Measurements from ENCODE around the gene C2orf74. TPM values are rescaled to one million over a fixed set of nuclear protein-coding genes. Genes with fewer than 3 reads are reported as not detected.
A peak's percentile ranks its signal among the peaks of the same experiment; 100 is the strongest.
"Not testable (repeated sequence)": the region's sequence is repeated elsewhere in the genome, so short reads cannot be mapped to it uniquely, and the experiment has no call there.

Gene C2orf74
- total RNA-seq, 4 donors from 2014 or later: 8.4 to 28.6 (median 21.2) TPM

DNA sequence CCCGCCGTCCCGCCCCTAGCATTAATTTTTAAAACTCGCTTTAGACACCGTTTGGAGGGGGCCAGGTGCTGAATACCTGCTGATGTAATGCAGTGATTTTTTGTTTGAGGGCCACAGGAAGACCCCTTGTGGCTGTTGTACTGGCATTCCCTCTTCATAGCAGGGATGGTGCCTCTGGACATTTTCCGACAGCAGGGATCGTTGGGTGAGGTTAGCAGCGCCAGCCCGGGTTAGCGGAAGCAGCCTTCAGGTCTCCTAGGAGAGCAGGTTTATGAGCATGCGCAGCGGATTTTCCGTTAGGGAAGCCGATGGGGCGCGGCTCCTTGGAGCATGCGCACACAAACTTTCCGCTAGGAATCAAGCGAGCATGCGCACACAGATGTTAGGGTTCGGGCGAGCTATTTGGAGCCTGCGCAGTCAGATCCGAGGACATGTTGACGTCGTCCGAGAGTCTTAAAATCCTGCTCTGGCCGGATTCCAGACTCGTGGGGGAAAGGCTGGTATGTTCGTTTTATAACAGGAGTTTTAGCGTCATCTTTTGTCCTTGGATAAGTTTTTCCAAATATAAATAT is 17.2 kb upstream of the C2orf74 start:
- 7% methylated on average over 29 to 30 of the region's 31 CpGs for WGBS, 2 donors
- TF ChIP-seq EP300 (IDR thresholded peaks at IDR 0.05): peak; percentile 93 to 95
- TF ChIP-seq POLR2A (IDR thresholded peaks at IDR 0.05): peak in 1 of 2 donors; percentile 70
- TF ChIP-seq, protein P1, sequence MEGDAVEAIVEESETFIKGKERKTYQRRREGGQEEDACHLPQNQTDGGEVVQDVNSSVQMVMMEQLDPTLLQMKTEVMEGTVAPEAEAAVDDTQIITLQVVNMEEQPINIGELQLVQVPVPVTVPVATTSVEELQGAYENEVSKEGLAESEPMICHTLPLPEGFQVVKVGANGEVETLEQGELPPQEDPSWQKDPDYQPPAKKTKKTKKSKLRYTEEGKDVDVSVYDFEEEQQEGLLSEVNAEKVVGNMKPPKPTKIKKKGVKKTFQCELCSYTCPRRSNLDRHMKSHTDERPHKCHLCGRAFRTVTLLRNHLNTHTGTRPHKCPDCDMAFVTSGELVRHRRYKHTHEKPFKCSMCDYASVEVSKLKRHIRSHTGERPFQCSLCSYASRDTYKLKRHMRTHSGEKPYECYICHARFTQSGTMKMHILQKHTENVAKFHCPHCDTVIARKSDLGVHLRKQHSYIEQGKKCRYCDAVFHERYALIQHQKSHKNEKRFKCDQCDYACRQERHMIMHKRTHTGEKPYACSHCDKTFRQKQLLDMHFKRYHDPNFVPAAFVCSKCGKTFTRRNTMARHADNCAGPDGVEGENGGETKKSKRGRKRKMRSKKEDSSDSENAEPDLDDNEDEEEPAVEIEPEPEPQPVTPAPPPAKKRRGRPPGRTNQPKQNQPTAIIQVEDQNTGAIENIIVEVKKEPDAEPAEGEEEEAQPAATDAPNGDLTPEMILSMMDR (IDR thresholded peaks at IDR 0.05): peak in 1 of 5 experiments; percentile 23
- peak; percentile 90 to 93 for DNase-seq (ENCODE audit: low spot score in 2 of 2)
- no peaks in the 10 kb centered on the region for H3K9me3 ChIP-seq
- H3K4me3 ChIP-seq: peak overlapping the region; percentile 41 to 60 (median 54)
- peaks cover 0 to 16% (median 0%) of the 10 kb centered on the region in 3 donors for H3K36me3 ChIP-seq
- no peaks in the 10 kb centered on the region for H3K27me3 ChIP-seq
- peaks cover 0 to 14% (median 2%) of the 10 kb centered on the region in 4 donors for H3K4me1 ChIP-seq
- peak overlapping the region; percentile 71 to 95 (median 80) for H3K27ac ChIP-seq

DNA sequence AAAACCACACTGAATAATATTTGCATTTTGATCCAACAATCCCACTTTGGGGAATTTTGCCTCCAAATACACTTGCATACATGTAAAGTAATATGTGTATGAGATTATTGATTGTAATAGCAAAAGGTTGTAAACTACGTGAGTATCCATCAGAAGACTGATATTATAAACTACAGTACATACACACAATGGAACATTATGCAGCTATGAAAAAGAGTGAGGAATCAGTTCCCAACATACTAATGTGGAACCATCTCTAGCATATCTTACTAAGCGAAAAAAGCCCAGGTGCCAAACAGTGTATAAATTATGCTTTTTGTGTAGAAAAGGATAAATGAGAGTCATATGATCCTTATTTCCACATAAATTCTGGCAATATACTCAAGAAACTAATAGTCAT is 16.0 kb upstream of the C2orf74 start:
- no peak for TF ChIP-seq EP300 (IDR thresholded peaks at IDR 0.05)
- TF ChIP-seq, protein P1 (IDR thresholded peaks at IDR 0.05): no peak
- no peak for TF ChIP-seq POLR2A (IDR thresholded peaks at IDR 0.05)
- WGBS, 2 donors: 95 to 97% methylated on average over 2 of the region's 2 CpGs
- Histone ChIP-seq H3K9me3 (no peaks in the 10 kb centered on the region), H3K36me3 (peaks cover 0 to 27% (median 0%) of the 10 kb centered on the region in 3 donors), H3K4me3 (peak overlapping the region in 2 of 4 donors; percentile 57 to 60), H3K4me1 (peaks cover 0 to 14% (median 2%) of the 10 kb centered on the region in 4 donors), H3K27ac (peak overlapping the region in 2 of 4 donors; percentile 85 to 95), H3K27me3 (no peaks in the 10 kb centered on the region)
- DNase-seq (ENCODE audit: low spot score in 2 of 2): no peak

DNA sequence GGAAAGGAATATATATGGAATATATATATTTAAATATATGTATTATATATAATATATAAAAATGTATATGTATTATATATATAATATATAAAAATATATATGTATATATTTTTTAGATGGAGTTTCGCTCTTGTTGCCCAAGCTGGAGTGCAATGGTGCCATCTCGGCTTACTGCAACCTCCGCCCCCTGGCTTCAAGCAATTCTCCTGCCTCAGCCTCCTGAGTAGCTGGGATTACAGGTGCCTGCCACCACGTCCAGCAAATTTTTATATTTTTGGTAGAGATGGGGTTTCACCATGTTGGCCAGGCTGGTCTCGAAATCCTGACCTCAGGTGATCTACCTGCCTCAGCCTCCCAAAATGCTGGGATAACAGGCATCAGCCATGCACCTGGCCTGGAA is 13.9 kb upstream of the C2orf74 start:
- H3K9me3 ChIP-seq; H3K4me3 ChIP-seq; H3K27me3 ChIP-seq; DNase-seq (ENCODE audit: low spot score in 2 of 2); H3K27ac ChIP-seq: not testable (repeated sequence)
- 97 to 98% methylated on average over 5 of the region's 5 CpGs for WGBS, 2 donors
- Histone ChIP-seq H3K4me1 (peaks cover 0 to 14% (median 2%) of the 10 kb centered on the region in 4 donors), H3K36me3 (peaks cover 0 to 37% (median 0%) of the 10 kb centered on the region in 3 donors)

DNA sequence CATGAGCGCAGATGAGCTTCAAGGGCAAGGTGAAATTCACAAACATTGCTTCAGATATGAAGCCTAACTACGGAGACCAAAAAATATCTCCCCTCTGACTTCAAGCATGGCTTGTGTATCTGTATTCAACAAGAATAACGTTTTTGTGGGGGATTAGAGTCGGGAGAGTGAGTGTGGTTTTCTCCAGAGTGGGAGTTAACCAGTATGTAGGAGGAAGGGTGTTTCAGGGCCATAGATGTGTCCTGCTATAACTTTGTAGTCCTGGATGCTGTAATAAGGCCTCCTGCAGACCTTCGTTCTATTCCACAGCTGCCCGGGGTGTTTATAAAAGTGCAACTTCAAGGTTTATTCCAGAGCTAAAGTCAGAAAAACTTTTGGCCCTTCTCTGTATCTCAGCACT is 12.9 kb upstream of the C2orf74 start:
- H3K27me3 ChIP-seq: no peaks in the 10 kb centered on the region
- DNase-seq (ENCODE audit: low spot score in 2 of 2): no peak
- WGBS, 2 donors: 91% methylated on average over 6 of the region's 6 CpGs
- no peak overlapping the region for H3K4me3 ChIP-seq
- no peak for TF ChIP-seq EP300 (IDR thresholded peaks at IDR 0.05)
- no peak for TF ChIP-seq POLR2A (IDR thresholded peaks at IDR 0.05)
- TF ChIP-seq, protein P1 (IDR thresholded peaks at IDR 0.05): no peak
- peaks cover 0 to 37% (median 0%) of the 10 kb centered on the region in 3 donors for H3K36me3 ChIP-seq
- H3K9me3 ChIP-seq: no peaks in the 10 kb centered on the region
- peaks cover 0 to 14% (median 2%) of the 10 kb centered on the region in 4 donors for H3K4me1 ChIP-seq
- H3K27ac ChIP-seq: no peak overlapping the region

DNA sequence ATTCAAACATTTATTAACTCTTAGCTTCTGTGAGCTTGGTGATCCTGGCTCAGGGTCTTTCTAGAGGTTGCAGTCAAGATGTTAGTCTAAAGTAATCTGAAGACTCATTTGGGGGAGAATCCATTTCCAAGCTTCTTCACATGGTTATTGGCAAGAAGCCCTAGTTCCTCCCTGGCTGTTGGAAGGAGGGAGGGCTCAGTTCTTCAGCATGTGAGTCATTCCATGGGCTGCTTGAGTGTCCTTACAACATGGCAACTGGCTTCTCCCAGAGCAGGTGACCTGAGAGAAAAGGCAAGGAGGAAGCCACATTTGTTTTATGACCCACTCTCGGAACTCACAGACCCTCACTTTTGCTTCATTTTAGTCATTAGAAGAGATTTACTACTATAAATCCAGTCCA is 10.6 kb upstream of the C2orf74 start:
- no peaks in the 10 kb centered on the region for H3K27me3 ChIP-seq
- peaks cover 0 to 37% (median 0%) of the 10 kb centered on the region in 3 donors for H3K36me3 ChIP-seq
- TF ChIP-seq POLR2A (IDR thresholded peaks at IDR 0.05) (no peak), EP300 (IDR thresholded peaks at IDR 0.05) (no peak)
- TF ChIP-seq, protein P1 (IDR thresholded peaks at IDR 0.05): no peak
- no peaks in the 10 kb centered on the region for H3K9me3 ChIP-seq
- no peaks in the 10 kb centered on the region for H3K4me1 ChIP-seq
- H3K4me3 ChIP-seq: no peak overlapping the region
- 88 to 100% methylated on average over 1 of the region's 1 CpG for WGBS, 2 donors
- no peak for DNase-seq (ENCODE audit: low spot score in 2 of 2)
- H3K27ac ChIP-seq: no peak overlapping the region
